OCI-LY1 (cell line): ENCODE data around the gene YPEL5.

ENCODE experiments used
- EZH2 ChIP-seq: fragments of 200-600 bp; sonication (generic), shearing (Covaris generic); IDR thresholded peaks from 2 replicates; pipeline ENCODE4 v1.8.0; 2017; ENCODE audit warnings: borderline replicate concordance, mixed run types, mild to moderate bottlenecking, antibody characterized with exemption, low read length, moderate library complexity, mixed read lengths
- TF ChIP-seq, protein P1 (sequence below): fragments of 200-600 bp; sonication (generic), shearing (Covaris generic); IDR thresholded peaks from 2 replicates; pipeline ENCODE4 v1.5.1; 2017; ENCODE audit warnings: mild to moderate bottlenecking, antibody characterized with exemption, low read length, moderate library complexity, mixed read lengths

GRCh38 chr2:30188292-30188691, 41.5 kb downstream of the YPEL5 start:
- TF ChIP-seq, protein P1, sequence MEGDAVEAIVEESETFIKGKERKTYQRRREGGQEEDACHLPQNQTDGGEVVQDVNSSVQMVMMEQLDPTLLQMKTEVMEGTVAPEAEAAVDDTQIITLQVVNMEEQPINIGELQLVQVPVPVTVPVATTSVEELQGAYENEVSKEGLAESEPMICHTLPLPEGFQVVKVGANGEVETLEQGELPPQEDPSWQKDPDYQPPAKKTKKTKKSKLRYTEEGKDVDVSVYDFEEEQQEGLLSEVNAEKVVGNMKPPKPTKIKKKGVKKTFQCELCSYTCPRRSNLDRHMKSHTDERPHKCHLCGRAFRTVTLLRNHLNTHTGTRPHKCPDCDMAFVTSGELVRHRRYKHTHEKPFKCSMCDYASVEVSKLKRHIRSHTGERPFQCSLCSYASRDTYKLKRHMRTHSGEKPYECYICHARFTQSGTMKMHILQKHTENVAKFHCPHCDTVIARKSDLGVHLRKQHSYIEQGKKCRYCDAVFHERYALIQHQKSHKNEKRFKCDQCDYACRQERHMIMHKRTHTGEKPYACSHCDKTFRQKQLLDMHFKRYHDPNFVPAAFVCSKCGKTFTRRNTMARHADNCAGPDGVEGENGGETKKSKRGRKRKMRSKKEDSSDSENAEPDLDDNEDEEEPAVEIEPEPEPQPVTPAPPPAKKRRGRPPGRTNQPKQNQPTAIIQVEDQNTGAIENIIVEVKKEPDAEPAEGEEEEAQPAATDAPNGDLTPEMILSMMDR: no peak
- TF ChIP-seq EZH2: no peak
